Retinal pigment epithelial cell (primary cell): ENCODE data around the gene DAZL.
"Not testable (repeated sequence)": the region's sequence is repeated elsewhere in the genome, so short reads cannot be mapped to it uniquely, and the experiment has no call there.

Experiments
- DNase-seq: peaks from one replicate; pipeline ENCODE4 v3.0.0-alpha.2; 2010; ENCODE audit warnings: low read depth
- H3K4me3 ChIP-seq: 2 replicates; pipeline ENCODE4 v1.5.1; 2011; ENCODE audit warnings: mild to moderate bottlenecking, low read length, control low read depth, moderate library complexity
- CTCF ChIP-seq: conservative IDR thresholded peaks from 2 replicates; pipeline ENCODE4 v1.5.1; 2011; ENCODE audit warnings: low read depth, low read length, control low read depth, inconsistent platforms

The DAZL gene

GRCh38 chr3:16618721-16619120, 13.5 kb upstream of the DAZL start:
- no peak overlapping the region for H3K4me3 ChIP-seq
- TF ChIP-seq CTCF, result no peak
- DNase-seq, result no peak

- H3K4me3 ChIP-seq, DNase-seq: not testable (repeated sequence)
These were observed 11.9 kb upstream of the DAZL start for GRCh38 chr3:16617155-16617554.

GRCh38 chr3:16616083-16616482, 10.9 kb upstream of the DAZL start:
- no peak for DNase-seq
- TF ChIP-seq CTCF, result no peak
- no peak overlapping the region for H3K4me3 ChIP-seq

- H3K4me3 ChIP-seq, result no peak overlapping the region
- DNase-seq, result no peak
- no peak for TF ChIP-seq CTCF
These were observed 9.1 kb upstream of the DAZL start for GRCh38 chr3:16614033-16615031.

GRCh38 chr3:16609927-16610580, 4.8 kb upstream of the DAZL start:
- H3K4me3 ChIP-seq, result no peak overlapping the region
- no peak for TF ChIP-seq CTCF
- DNase-seq, result no peak

- no peak overlapping the region for H3K4me3 ChIP-seq
- no peak for TF ChIP-seq CTCF
- DNase-seq, result no peak
These were observed 3.6 kb upstream of the DAZL start for GRCh38 chr3:16608816-16609215.

GRCh38 chr3:16607718-16608117, 2.5 kb upstream of the DAZL start:
- no peak for DNase-seq
- H3K4me3 ChIP-seq, result no peak overlapping the region
- TF ChIP-seq CTCF, result no peak
